ENCODE measurements around the gene CBX2. TPM values are rescaled to one million over a fixed set of nuclear protein-coding genes. Genes with fewer than 3 reads are reported as not detected.

CBX2 gene
- total RNA-seq, 6 experiments from 2014 or later = 0.75 to 2.0 (median 1.4) TPM

DNA sequence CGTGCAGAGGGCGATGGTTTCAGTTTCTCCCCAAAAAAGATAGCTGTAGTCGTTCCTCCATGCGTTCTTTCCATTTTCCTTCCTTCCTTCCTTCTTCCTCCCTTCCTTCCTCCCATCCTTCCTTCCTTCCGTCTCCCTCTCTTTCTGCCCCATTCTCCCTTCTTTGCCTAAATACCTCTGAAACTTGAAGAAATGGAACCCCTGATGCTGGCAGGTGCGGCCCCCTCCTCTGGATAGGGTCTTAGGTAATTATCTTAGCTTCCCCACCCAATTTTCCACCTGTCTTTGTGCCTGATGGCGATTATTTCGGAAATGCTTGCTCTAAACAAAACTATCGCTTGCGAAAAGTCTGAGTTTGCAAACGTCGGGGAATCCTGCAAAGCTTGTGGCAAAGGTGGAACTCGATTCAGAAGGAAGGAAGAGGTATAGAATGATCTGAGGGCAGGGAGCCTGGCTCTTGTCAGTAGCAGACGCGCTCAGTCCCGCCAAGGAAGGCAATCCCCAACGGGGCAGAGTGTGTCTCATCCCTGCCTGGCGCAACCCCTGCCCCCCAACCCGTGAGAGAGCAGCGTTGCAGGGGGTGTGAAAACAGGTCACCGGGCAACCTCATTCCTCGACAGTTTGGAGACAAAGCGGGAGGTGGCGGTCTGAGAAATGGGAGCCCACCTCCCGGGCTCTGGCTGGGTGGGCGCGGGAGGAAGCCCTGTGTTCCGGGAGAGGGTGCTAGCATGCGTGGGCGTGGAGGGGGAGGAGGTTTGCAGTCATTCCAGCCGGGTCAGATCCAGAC is 21.8 kb downstream of the CBX2 start:
- Mint-ChIP-seq H3K36me3 (ENCODE audit: low read depth) (peaks cover 4% of the 10 kb centered on the region; the same call in 1 of the 2 replicates), H3K9me3 (no peaks in the 10 kb centered on the region), H3K27ac (no peak overlapping the region), H3K27me3 (ENCODE audit: insufficient read depth) (peaks cover 55% of the 10 kb centered on the region), H3K4me1 (ENCODE audit: low read depth) (peaks cover 25% of the 10 kb centered on the region), H3K4me3 (peak overlapping the region; percentile 6; the same call in 1 of the 2 replicates)
- DNase-seq = no peak
- TF ChIP-seq, protein P1, sequence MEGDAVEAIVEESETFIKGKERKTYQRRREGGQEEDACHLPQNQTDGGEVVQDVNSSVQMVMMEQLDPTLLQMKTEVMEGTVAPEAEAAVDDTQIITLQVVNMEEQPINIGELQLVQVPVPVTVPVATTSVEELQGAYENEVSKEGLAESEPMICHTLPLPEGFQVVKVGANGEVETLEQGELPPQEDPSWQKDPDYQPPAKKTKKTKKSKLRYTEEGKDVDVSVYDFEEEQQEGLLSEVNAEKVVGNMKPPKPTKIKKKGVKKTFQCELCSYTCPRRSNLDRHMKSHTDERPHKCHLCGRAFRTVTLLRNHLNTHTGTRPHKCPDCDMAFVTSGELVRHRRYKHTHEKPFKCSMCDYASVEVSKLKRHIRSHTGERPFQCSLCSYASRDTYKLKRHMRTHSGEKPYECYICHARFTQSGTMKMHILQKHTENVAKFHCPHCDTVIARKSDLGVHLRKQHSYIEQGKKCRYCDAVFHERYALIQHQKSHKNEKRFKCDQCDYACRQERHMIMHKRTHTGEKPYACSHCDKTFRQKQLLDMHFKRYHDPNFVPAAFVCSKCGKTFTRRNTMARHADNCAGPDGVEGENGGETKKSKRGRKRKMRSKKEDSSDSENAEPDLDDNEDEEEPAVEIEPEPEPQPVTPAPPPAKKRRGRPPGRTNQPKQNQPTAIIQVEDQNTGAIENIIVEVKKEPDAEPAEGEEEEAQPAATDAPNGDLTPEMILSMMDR (IDR thresholded peaks at IDR 0.05) = no peak

DNA sequence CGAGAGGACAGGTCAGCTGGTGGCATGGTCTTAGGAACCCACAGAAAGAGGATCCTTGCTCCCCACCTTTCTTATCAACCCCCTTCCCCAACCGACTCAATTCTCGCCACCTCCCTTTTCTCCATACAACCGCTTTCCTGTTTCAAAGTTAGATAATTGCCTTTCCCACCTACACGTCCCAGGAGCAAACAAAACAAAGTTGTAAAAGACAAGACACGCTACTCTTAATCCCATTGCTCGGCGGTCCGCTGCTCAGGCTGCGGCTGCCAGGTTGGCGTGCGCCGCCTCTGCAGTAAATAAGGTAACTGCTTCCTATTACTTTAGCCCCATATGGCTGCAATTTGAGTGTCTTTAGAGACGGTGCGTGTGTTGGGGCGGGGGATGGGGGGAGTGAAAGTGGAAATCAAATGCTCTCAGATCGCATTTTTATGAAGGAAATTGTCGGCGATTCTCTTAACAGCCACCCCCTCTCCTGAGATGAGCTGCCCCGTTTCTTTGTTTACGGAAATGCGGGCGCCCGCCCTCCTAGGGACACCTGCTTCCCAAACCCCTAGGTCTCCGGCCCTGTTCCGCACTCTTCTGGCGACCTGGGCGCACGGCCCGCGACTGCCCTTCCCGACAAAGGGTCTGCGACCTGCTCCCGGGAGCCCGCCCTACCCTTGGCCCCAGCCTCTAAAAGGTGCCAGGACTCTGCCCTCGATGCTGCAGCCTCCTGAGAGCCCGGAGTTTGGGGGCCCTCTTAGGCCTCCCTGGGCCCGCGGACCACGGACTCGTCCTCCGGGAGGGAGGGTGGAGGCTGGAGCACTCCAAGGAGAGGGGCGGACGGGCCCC is 22.6 kb downstream of the CBX2 start:
- H3K27ac Mint-ChIP-seq = no peak overlapping the region
- peaks cover 4% of the 10 kb centered on the region; the same call in 1 of the 2 replicates for H3K36me3 Mint-ChIP-seq (ENCODE audit: low read depth)
- H3K4me1 Mint-ChIP-seq (ENCODE audit: low read depth) = peaks cover 25% of the 10 kb centered on the region
- peak overlapping the region; percentile 24 for H3K4me3 Mint-ChIP-seq
- TF ChIP-seq, protein P1 (IDR thresholded peaks at IDR 0.05) = no peak
- no peaks in the 10 kb centered on the region for H3K9me3 Mint-ChIP-seq
- H3K27me3 Mint-ChIP-seq (ENCODE audit: insufficient read depth) = peaks cover 63% of the 10 kb centered on the region
- peak; percentile 21 for DNase-seq

DNA sequence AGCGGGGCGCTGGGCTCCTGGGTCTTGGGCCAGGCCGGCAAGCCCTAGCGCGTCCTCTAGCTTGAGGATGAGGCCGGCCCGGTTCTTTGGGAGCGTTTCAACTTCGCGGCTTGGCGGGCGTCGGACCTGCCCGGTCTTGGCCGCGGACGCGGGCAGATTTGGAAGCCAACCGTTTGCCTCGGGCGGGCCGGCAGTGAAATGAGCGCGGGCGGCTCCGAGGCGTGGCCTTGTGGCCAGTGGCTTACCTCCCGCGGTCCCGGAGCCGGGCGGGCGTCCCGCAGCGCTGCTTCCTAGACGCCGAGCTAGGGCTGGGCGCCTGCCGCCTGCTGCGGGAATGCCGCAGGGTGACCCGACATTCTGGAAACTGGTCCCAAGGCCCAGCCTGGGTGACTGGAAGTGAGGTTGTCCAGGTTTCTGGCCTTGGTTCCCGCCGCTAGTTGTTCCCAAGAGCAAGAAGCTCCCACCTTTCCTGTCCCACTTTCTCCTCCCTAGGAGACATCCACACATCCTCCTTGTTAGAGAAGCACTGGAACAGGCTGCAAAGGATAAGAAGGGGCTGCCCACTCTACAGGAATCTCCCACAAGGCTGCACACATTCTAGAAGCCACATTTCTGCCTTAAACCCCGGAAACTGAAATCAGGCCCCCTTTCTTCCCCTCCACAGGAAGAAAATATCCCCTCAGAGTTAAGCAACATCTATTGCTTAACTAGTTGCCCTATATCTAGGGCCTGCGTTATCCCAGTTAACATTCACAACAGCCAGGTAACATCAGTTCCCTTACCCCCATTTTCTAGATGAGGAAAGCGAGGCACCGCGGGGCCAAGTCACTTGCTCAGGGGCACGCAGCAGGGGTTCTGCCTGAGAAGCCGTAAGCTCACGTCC is 23.4 kb downstream of the CBX2 start:
- H3K27ac Mint-ChIP-seq = no peak overlapping the region
- H3K4me3 Mint-ChIP-seq = no peak overlapping the region
- peaks cover 18% of the 10 kb centered on the region for H3K4me1 Mint-ChIP-seq (ENCODE audit: low read depth)
- no peaks in the 10 kb centered on the region for H3K9me3 Mint-ChIP-seq
- peaks cover 70% of the 10 kb centered on the region for H3K27me3 Mint-ChIP-seq (ENCODE audit: insufficient read depth)
- peaks cover 4% of the 10 kb centered on the region; the same call in 1 of the 2 replicates for H3K36me3 Mint-ChIP-seq (ENCODE audit: low read depth)
- DNase-seq = no peak
- TF ChIP-seq, protein P1 (IDR thresholded peaks at IDR 0.05) = no peak

DNA sequence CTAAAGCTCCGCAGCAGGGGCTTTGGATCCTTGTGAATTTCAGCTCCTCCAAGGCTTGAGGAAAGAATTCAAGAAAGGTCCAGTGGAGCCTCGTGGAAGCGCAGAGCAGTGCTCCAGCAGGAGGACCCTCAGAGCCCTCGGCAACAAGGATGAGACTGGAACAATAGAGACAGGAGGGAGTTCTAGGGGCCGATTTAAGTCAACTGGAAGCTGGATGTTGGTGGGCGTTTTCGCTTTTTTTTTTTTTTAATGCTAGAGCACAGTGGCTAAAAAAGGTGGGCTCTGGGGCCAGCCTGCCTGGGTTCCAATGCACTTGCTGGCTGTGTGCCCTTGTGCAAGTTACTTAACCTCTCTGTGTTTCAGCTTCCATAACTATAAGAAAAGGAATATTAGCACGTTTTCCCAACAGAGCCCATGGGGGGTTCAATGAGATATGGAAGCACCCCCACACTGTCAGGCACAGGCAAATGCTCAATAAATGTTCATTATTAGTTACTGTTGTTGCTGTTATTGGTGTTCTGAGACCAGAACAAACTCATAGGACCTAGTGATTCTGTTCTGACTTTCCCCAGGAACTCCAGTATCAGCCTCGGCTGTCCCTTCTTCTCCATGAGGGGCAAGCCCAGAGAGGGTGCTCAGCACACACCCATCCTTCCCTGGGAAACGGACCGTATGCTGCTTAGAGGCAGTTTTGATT is 24.2 kb downstream of the CBX2 start:
- no peak overlapping the region for H3K4me3 Mint-ChIP-seq
- no peaks in the 10 kb centered on the region for H3K9me3 Mint-ChIP-seq
- DNase-seq = no peak
- TF ChIP-seq, protein P1 (IDR thresholded peaks at IDR 0.05) = no peak
- H3K27ac Mint-ChIP-seq = no peak overlapping the region
- peaks cover 4% of the 10 kb centered on the region; the same call in 1 of the 2 replicates for H3K36me3 Mint-ChIP-seq (ENCODE audit: low read depth)
- peaks cover 18% of the 10 kb centered on the region for H3K4me1 Mint-ChIP-seq (ENCODE audit: low read depth)
- peaks cover 76% of the 10 kb centered on the region for H3K27me3 Mint-ChIP-seq (ENCODE audit: insufficient read depth)

Measured in HFFc6 (cell line).